Astrocyte of the spinal cord (primary cell): ENCODE data around the gene ZNF830.

Source experiments
- DNase-seq: peaks from one replicate; pipeline ENCODE4 v3.0.0; 2011; ENCODE audit warnings: low read depth, low spot score
- H3K4me3 ChIP-seq: 2 replicates; pipeline ENCODE4 v1.5.1; 2011; ENCODE audit warnings: low read depth, mild to moderate bottlenecking, low read length, moderate library complexity
- CTCF ChIP-seq: IDR thresholded peaks from 2 replicates; pipeline ENCODE4 v1.5.1; 2012; ENCODE audit warnings: low read depth, mild to moderate bottlenecking, low read length, inconsistent platforms
- in situ Hi-C: cut with HindIII; loops from 2 replicates; pipeline ENCODE4 v1.10.0; 2017; ENCODE audit warnings: low sequenced_read_pairs

ZNF830 gene

DNA sequence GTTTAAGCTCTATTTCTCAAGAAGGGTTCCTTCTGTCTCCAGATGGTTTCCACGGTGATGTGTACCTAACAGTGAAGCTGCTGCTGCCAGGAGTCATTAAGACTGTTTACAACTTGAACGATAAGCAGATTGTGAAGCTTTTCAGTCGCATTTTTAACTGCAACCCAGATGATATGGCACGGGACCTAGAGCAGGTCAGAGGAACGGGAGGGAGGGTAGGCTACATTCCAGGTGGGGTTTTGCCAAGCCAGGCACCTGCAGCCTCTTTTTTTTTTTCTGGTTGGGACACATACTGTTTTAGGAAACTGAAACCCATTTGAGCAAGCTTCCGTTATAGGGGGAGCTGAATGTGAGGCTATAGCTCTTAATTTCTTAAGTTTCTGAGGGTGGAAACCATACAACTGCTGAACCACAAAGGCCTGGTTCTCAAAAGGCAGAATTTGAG is 29.6 kb downstream of the ZNF830 start:
- no peak for TF ChIP-seq CTCF
- no peak for DNase-seq
- in situ Hi-C loops: no loop called here
- H3K4me3 ChIP-seq: no peak overlapping the region

DNA sequence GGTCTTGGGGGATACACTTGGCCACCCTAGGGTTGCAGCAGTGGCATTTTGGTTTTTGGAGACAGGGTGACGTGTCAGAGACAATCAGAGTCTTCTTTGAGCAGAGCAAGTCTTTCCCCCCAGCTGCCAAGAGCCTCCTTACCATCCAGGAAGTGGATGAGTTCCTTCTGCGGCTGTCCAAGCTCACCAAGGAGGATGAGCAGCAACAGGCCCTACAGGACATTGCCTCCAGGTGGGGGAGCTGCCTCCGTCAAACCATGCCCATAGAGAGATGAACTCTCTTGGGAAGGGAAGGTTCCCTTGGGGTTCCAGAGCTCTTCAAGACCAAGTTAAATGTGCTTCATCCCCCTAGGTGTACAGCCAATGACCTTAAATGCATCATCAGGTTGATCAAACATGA is 30.3 kb downstream of the ZNF830 start:
- in situ Hi-C loops: no loop called here
- TF ChIP-seq CTCF: no peak
- H3K4me3 ChIP-seq: no peak overlapping the region
- DNase-seq: no peak

DNA sequence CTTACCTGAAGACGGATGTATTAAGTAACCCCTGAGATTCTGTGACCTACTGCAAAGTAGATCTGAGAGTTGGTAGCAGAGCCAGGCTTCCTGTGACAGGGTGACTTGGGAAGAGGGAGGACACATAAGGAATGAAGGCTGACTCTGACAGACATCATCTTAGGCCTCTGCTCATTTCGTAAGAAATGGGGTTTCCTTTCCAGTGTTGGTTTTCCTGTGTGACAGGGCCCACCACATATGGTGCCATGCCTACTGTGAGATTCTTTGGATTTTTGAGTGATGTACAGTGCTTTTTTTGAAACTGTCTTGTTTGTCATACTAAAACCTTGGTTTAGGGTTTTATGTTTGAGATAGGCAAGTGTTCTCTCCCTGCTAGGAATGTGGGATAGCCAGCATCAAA is 31.7 kb downstream of the ZNF830 start:
- no peak for TF ChIP-seq CTCF
- in situ Hi-C loops: no loop called here
- DNase-seq: no peak
- H3K4me3 ChIP-seq: no peak overlapping the region

DNA sequence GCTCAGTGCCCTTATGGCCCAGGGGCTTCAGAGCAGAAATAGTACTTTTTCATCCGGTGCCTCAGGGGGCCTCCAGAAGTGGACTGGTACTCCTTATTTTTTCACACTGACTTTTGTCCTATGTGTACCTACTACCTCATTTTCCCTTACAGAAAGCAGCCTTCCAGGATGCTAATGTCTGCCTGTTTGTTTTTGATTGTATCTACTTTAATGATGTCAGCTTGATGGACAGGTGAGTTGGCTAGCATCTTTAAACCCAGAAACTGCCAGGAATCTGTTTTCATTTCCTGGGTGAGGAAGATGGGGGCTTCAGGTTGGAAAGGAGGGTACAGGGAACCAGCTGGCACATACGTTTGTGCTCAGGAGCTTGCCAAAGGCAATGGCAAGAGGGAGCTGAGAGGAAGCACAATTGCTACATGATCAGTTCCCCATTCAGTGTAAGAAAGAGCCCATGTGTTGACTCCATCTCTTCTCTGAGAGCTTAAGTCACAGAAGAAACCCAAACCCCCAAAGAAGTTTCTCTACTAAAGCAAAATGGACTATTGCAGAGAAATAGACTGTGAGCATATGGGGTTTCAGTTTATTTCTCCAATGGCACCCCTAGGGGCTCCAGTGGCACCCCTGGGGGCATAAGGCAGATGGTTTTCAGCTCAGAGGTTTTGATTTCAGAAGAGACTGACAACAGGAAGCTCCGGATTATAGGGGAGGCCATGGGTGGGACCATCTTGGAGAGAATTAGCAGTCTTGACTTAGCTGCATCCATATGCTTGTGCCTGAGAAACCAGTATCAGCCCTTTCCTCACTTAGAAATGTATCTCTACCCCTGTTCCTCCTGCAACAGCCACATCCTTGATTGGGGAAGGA is 35.3 kb downstream of the ZNF830 start:
- no peak for DNase-seq

DNA sequence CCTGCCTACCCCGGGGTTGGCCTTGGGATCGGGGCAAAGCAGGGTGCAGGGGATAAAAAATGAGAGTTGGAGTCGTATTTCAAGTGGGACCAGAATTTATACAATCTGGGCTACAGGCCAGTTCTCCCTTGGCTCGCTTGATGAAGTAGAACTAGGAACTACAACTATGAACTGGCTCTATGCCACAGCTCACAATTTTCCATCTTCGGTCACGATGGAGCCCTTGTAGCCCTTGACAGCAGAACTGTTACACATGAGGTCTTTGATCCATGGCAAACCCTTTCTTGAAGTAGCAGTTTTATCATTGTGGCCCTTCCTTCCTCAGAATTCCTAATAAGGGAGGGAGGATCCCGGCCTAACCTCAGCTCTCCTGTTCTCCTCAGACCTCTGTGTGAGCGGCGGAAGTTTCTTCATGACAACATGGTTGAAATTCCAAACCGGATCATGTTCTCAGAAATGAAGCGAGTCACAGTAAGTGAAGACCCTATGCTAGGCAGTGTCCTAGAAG is 36.1 kb downstream of the ZNF830 start:
- H3K4me3 ChIP-seq: no peak overlapping the region
- in situ Hi-C loops: no loop called here
- peak; percentile 84 for DNase-seq
- TF ChIP-seq CTCF: no peak

More for the DNA sequence above, 35.3 kb downstream of the ZNF830 start:
- TF ChIP-seq CTCF: no peak
- H3K4me3 ChIP-seq: no peak overlapping the region
- in situ Hi-C loops: no loop called here

GRCh38 chr17:34998205-34998604 is 36.9 kb downstream of the ZNF830 start:
- H3K4me3 ChIP-seq: no peak overlapping the region

More at GRCh38 chr17:34998205-34998604, 36.9 kb downstream of the ZNF830 start:
- peak; percentile 74 for DNase-seq
- in situ Hi-C loops: no loop called here
- TF ChIP-seq CTCF: peak; percentile 95
